Measurements from ENCODE around the gene MREG.

DNA sequence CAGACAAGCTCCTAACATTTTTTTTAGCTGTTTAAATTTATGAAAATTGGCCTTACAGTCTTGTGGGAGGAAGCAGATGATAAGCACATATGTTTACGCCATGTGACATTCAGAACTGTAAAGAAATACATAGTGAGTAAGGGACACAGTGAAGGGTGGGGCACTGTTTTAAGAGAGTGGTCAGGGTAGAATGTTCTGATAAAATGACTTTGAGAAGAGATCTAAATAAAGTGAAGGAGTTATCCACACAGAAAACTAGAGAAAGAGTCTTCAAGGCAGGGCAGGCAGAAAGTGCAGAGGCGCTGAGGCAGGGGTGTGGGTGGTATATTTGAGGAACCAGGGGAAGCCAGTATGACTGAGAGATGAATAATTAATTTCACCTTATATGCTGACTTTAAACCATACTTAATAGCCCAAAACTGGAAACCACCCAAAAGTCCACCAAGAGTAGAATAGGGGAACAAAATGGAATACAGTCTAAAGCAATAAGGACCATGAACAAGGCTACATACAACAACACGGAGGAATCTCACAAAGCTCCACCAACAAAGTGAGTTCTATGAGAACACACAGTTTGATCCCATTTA is 8.6 kb downstream of the MREG start:
- TF ChIP-seq RAD21 (IDR thresholded peaks at IDR 0.05; ENCODE audit: low read depth) (no peak), EP300 (IDR thresholded peaks at IDR 0.05; ENCODE audit: borderline replicate concordance) (no peak), EGR1 (IDR thresholded peaks at IDR 0.05) (no peak)
